ENCODE results near the gene RBM19.

DNA sequence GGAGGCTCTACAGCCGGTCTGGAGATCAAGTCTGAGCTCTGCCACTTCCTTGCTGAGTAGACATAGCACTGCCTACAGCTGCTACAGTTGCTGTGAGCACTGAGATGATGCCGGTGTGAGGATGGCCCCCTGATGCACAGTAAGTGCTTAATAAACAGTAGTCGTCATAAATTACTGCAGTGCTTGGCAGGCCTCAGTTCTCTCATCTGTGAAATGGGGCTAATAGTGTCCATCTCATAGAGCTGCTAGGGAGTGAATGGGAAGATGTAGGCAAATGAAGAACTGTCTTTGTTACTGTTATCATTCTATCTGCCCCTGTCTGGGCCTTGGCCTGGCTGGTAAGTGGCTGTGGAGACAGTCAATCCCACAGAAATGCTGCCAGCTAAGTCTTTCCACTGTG is 124.3 kb downstream of the RBM19 start:
- TF ChIP-seq, protein P1, sequence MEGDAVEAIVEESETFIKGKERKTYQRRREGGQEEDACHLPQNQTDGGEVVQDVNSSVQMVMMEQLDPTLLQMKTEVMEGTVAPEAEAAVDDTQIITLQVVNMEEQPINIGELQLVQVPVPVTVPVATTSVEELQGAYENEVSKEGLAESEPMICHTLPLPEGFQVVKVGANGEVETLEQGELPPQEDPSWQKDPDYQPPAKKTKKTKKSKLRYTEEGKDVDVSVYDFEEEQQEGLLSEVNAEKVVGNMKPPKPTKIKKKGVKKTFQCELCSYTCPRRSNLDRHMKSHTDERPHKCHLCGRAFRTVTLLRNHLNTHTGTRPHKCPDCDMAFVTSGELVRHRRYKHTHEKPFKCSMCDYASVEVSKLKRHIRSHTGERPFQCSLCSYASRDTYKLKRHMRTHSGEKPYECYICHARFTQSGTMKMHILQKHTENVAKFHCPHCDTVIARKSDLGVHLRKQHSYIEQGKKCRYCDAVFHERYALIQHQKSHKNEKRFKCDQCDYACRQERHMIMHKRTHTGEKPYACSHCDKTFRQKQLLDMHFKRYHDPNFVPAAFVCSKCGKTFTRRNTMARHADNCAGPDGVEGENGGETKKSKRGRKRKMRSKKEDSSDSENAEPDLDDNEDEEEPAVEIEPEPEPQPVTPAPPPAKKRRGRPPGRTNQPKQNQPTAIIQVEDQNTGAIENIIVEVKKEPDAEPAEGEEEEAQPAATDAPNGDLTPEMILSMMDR (IDR thresholded peaks at IDR 0.05) = no peak
- TF ChIP-seq POLR2A (IDR thresholded peaks at IDR 0.05) = no peak

All from lower leg skin (tissue), 3 donors.